Activated T-helper 2 cell treated with anti-CD3 and anti-CD28 coated beads, Interferon-gamma antibody, Interleukin-2, Interleukin-4, amounts not matched to agents 10 μg/mL and 5 μg/mL and 100 μg/mL, durations not matched to agents 14 hours and 24 hours and 36 hours (primary cell): Measurements from ENCODE around the gene ARHGAP32. TPM values are rescaled to one million over a fixed set of nuclear protein-coding genes. Genes with fewer than 3 reads are reported as not detected.

Source experiments
- DNase-seq: peaks from one replicate; pipeline ENCODE4 v3.0.0; 2021; ENCODE audit warnings: low spot score
- H3K27ac Mint-ChIP-seq: one replicate; pipeline ENCODE4 v1.8.0; 2021; ENCODE audit warnings: mixed read lengths
- H3K27me3 Mint-ChIP-seq: one replicate; pipeline ENCODE4 v1.8.0; 2021; ENCODE audit warnings: low read depth, mixed read lengths
- H3K36me3 Mint-ChIP-seq: one replicate; pipeline ENCODE4 v1.8.0; 2021; ENCODE audit warnings: low read depth, mixed read lengths
- H3K4me1 Mint-ChIP-seq: one replicate; pipeline ENCODE4 v1.8.0; 2021; ENCODE audit warnings: low read depth, mixed read lengths
- H3K4me3 Mint-ChIP-seq: one replicate; pipeline ENCODE4 v1.8.0; 2021; ENCODE audit warnings: low read depth, mild to moderate bottlenecking, moderate library complexity, mixed read lengths
- H3K9me3 Mint-ChIP-seq: one replicate; pipeline ENCODE4 v1.8.0; 2021; ENCODE audit warnings: mixed read lengths
- intact Hi-C: fragments of 100-400 bp; cut with micrococcal nuclease; formaldehyde crosslinking; loops from one replicate; pipeline ENCODE4 v1.15.1; 2023
- total RNA-seq: library from RNA; stranded (reverse); gene quantifications from 2 replicates; pipeline ENCODE4 v1.2.3, GENCODE V29; 2022

ARHGAP32 gene
- total RNA-seq, 1 donor from 2014 or later, result 4.6 TPM

GRCh38 chr11:128938156-128938885 lies 253.8 kb downstream of the ARHGAP32 start:
- no peaks in the 10 kb centered on the region for H3K9me3 Mint-ChIP-seq
- intact Hi-C loops, result no loop called here
- DNase-seq, result no peak
- no peaks in the 10 kb centered on the region for H3K36me3 Mint-ChIP-seq
- H3K4me3 Mint-ChIP-seq, result no peak overlapping the region
- no peaks in the 10 kb centered on the region for H3K27me3 Mint-ChIP-seq
- no peaks in the 10 kb centered on the region for H3K4me1 Mint-ChIP-seq
- H3K27ac Mint-ChIP-seq, result no peak overlapping the region

DNA sequence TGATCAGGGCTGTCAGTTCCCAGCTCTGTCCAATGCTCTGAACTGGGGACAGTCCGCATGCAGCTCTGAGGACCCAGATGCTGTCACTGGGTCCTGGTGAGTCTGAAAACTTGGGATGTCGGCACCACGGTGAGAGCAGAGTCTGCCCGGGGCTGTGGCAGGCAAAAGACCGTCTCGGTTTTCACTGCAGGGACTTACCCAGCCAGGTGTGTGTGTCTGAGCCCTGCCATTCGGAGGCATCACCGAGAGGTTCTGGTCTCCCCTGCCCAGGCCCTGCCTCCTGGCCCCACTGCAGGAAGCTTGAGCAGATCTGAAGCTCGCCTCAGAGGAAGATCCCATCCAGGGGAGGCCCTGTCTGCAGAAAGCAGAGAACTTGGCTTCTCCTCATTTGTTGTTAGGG lies 254.6 kb downstream of the ARHGAP32 start:
- Mint-ChIP-seq H3K9me3 (no peaks in the 10 kb centered on the region), H3K27me3 (no peaks in the 10 kb centered on the region), H3K4me3 (no peak overlapping the region), H3K27ac (no peak overlapping the region), H3K36me3 (no peaks in the 10 kb centered on the region), H3K4me1 (no peaks in the 10 kb centered on the region)
- no peak for DNase-seq
- intact Hi-C loops, result no loop called here

- Mint-ChIP-seq H3K4me1 (no peaks in the 10 kb centered on the region), H3K36me3 (no peaks in the 10 kb centered on the region), H3K27ac (no peak overlapping the region), H3K27me3 (no peaks in the 10 kb centered on the region), H3K4me3 (no peak overlapping the region), H3K9me3 (no peaks in the 10 kb centered on the region)
- intact Hi-C loops, result no loop called here
- DNase-seq, result no peak
These were observed 255.4 kb downstream of the ARHGAP32 start for GRCh38 chr11:128936606-128937251.

DNA sequence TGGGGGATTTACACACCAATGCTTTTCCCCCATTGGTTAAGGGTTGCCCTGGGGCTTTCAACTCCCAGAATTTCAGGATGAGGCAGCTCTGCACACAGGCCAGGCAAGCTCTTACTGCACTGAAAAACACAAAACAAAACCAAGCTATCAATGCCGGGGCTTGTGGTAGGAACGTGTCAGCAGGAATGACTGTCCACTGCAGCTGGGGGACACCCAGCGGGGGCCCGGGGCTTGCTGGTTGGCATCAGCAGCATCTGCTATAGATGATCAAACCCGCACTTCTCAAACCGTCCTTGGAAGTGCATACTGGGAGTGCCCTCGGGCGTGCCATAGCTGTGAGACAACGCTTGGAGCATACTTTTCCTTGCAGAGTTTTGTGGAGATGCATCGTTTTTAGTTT lies 257.2 kb downstream of the ARHGAP32 start:
- H3K36me3 Mint-ChIP-seq, result no peaks in the 10 kb centered on the region
- no peak overlapping the region for H3K4me3 Mint-ChIP-seq
- intact Hi-C loops, result no loop called here
- H3K27me3 Mint-ChIP-seq, result no peaks in the 10 kb centered on the region
- DNase-seq, result no peak
- no peaks in the 10 kb centered on the region for H3K4me1 Mint-ChIP-seq
- H3K9me3 Mint-ChIP-seq, result no peaks in the 10 kb centered on the region
- H3K27ac Mint-ChIP-seq, result no peak overlapping the region

DNA sequence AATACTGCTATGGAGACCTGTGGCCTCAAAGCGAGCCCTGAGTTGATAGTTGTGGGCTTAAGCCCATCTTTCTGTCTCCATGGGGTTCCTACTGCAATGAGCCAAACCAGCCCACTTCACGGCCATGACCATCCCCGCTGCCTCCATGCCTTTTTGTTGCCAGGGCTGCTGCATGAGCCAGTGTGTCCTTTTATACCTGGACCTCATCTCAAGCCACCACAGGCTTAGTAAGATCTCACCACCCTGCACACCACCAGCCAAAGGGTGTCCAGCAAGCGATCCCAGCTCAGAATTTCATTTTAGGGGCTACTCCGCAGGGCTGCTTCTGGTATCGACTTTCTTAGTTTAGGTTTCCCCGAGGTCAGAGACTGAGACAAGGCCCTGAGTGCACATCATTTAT lies 257.8 kb downstream of the ARHGAP32 start:
- Mint-ChIP-seq H3K27ac (no peak overlapping the region), H3K9me3 (no peaks in the 10 kb centered on the region), H3K36me3 (no peaks in the 10 kb centered on the region), H3K4me1 (peaks cover 2% of the 10 kb centered on the region), H3K27me3 (no peaks in the 10 kb centered on the region), H3K4me3 (no peak overlapping the region)
- intact Hi-C loops, result no loop called here
- no peak for DNase-seq

DNA sequence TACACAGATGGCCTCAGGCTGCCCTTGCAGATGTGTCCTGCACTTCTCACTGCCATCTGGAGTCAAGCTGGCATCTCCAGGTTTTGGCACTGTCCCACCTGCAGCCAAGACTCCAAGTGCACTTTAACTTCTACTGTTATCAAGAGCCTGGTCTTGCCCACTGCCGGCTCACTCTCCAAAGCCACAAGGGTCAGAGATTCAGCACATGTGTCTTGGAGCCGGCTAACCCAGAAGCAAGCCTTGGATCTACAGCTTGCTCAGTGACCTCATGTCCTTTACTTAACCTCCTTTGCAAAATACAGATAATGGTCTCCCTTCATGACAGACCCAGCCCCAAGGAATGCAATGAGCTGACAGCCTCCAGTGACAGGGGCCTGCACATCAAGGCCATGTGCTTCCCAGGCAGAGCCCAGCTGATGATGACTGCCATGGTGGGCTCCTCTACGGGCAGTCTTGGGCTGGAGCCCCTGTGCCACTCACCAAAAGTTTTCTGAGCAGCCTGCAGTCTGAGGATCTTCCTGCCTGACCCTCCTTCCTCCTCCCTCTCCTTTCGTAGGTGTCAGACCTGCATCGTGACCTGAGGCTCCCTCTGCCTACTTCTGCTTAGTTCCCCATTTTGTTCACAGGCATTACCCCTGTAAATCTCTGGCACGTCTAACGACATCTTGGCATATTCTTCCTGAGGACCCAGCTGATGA lies 258.5 kb downstream of the ARHGAP32 start:
- H3K27ac Mint-ChIP-seq, result no peak overlapping the region
- peaks cover 4% of the 10 kb centered on the region for H3K4me1 Mint-ChIP-seq
- H3K27me3 Mint-ChIP-seq, result no peaks in the 10 kb centered on the region
- H3K36me3 Mint-ChIP-seq, result no peaks in the 10 kb centered on the region
- intact Hi-C loops, result no loop called here
- DNase-seq, result no peak
- H3K4me3 Mint-ChIP-seq, result no peak overlapping the region
- H3K9me3 Mint-ChIP-seq, result no peaks in the 10 kb centered on the region

DNA sequence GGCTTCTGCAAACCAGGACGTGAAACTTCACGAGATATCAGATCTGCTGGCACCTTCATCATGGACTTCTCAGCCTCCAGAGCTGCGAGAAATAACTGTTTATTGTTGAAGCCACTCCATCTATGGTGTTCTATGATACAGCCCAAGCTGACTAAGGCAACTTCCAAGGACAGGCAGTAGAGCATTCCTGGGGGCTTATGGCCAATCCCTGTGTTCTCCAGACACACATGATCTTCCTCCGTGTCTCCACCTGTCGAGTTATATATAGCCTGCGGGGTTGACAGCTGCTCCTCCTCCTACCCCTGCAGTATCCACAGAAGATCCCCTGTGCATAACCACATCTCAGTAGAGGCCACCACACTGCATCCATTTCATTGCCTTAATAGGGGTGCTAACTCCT lies 260.5 kb downstream of the ARHGAP32 start:
- Mint-ChIP-seq H3K4me1 (peaks cover 8% of the 10 kb centered on the region), H3K4me3 (no peak overlapping the region), H3K36me3 (no peaks in the 10 kb centered on the region), H3K27ac (no peak overlapping the region), H3K27me3 (no peaks in the 10 kb centered on the region), H3K9me3 (no peaks in the 10 kb centered on the region)
- intact Hi-C loops, result no loop called here
- DNase-seq, result no peak

GRCh38 chr11:128931066-128931465 lies 261.1 kb downstream of the ARHGAP32 start:
- no peak for DNase-seq
- Mint-ChIP-seq H3K4me3 (no peak overlapping the region), H3K27ac (no peak overlapping the region), H3K9me3 (no peaks in the 10 kb centered on the region), H3K27me3 (no peaks in the 10 kb centered on the region), H3K4me1 (peaks cover 8% of the 10 kb centered on the region), H3K36me3 (no peaks in the 10 kb centered on the region)
- intact Hi-C loops, result no loop called here

DNA sequence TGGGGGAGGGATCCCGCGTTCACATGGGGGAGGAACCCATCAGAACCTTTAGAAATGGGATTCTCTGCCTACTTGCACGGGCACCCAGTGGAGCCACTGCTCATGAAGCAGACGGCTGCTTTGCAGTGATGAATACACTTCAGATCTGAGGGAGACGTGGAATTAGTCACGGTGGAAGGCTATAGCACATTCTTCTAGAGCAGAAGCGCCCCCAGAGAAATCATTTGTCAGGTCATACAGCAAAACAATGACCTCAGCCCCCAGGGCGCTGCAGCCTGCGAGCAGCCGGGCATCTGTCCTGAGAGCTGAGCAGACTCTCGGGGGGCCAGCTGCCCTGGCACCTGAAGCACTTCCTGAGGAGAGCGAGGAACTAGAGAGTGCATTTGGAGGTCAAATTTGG lies 262.1 kb downstream of the ARHGAP32 start:
- Mint-ChIP-seq H3K4me3 (no peak overlapping the region), H3K27me3 (no peaks in the 10 kb centered on the region), H3K4me1 (peaks cover 8% of the 10 kb centered on the region), H3K27ac (no peak overlapping the region), H3K9me3 (no peaks in the 10 kb centered on the region), H3K36me3 (no peaks in the 10 kb centered on the region)
- intact Hi-C loops, result no loop called here
- DNase-seq, result no peak

- peaks cover 8% of the 10 kb centered on the region for H3K4me1 Mint-ChIP-seq
- intact Hi-C loops, result no loop called here
- no peak for DNase-seq
These were observed 262.7 kb downstream of the ARHGAP32 start for GRCh38 chr11:128929468-128929867.

DNA sequence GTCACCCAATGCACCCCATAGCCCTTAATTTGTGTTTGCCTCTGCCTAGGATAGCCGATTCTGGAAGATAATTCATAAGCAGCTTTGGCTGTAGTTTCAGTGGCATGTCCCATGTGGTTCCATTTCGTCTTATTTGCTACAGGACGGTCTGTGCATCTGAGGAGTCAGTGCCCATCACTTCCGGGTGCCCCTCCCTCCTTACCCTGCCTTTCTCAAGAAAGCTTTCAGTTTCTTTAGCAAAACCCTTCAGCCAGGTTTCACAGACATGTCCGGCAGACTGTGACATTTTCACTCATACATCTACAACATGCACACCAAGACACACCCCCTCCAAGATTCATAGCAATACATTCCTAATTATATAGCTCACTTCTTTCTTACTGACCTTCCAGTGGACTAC lies 263.7 kb downstream of the ARHGAP32 start:
- intact Hi-C loops, result no loop called here
- Mint-ChIP-seq H3K36me3 (no peaks in the 10 kb centered on the region), H3K27me3 (no peaks in the 10 kb centered on the region), H3K4me3 (no peak overlapping the region), H3K27ac (no peak overlapping the region), H3K9me3 (no peaks in the 10 kb centered on the region), H3K4me1 (peaks cover 8% of the 10 kb centered on the region)
- DNase-seq, result no peak

More at GRCh38 chr11:128929468-128929867, 262.7 kb downstream of the ARHGAP32 start:
- Mint-ChIP-seq H3K9me3 (no peaks in the 10 kb centered on the region), H3K27me3 (no peaks in the 10 kb centered on the region), H3K27ac (no peak overlapping the region), H3K4me3 (no peak overlapping the region), H3K36me3 (no peaks in the 10 kb centered on the region)

DNA sequence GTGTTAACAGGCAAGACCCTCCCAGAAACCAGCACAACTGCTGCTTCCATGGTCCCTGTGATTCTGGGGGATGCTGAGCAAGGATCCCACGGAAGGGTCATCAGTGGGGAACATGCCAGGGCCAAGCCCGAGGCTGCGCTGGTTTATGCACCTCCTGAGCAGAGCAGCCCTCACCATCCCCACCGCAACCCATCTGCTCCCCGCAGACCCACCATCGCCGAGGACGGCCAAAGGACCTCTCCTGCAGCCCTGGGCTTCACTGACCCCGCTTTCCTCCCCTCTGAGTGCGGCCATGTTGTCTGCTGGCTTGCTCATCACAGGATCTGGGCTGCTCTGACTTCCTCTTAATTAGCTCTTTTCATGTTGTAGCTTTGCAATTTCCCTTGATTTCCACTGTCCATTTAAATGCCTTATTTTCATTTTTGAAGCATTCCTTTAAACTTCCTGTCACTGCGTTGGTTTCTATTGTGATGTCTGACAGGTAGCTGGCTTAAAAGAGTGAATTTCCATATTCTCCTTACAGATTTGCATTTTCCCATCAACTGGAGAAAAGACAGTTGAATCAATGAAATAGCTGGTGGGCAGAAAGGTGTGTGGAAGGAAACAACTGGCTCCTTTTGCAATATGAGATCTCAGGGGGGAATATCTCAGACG lies 264.3 kb downstream of the ARHGAP32 start:
- intact Hi-C loops, result no loop called here
- Mint-ChIP-seq H3K4me3 (no peak overlapping the region), H3K4me1 (peaks cover 8% of the 10 kb centered on the region), H3K27me3 (no peaks in the 10 kb centered on the region), H3K9me3 (no peaks in the 10 kb centered on the region), H3K36me3 (no peaks in the 10 kb centered on the region), H3K27ac (no peak overlapping the region)
- DNase-seq, result no peak

GRCh38 chr11:128927108-128927461 lies 265.0 kb downstream of the ARHGAP32 start:
- Mint-ChIP-seq H3K4me3 (no peak overlapping the region), H3K27ac (no peak overlapping the region), H3K27me3 (no peaks in the 10 kb centered on the region), H3K36me3 (no peaks in the 10 kb centered on the region), H3K4me1 (peaks cover 8% of the 10 kb centered on the region), H3K9me3 (no peaks in the 10 kb centered on the region)
- intact Hi-C loops, result no loop called here
- DNase-seq, result no peak
